K562 (cell line): ENCODE data around the gene RGS14. TPM values are rescaled to one million over a fixed set of nuclear protein-coding genes. Genes with fewer than 3 reads are reported as not detected.

ENCODE experiments used
- ATAC-seq: fragments of 200-7000 bp; cut with Tn5 transposase; 3 replicates; pipeline ENCODE4 v1.9.1; 2020; ENCODE audit warnings: moderate library complexity
- BruUV-seq: library from RNA; stranded (reverse); fragments of 400-500 nt; replicated peaks from 2 replicates; lab custom pipeline; 2021; lab: Mats Ljungman, UMichigan
- CTCF ChIA-PET: fragments of 300-600 bp; formaldehyde crosslinking; extraction: SDS; loops from one replicate; lab custom pipeline; 2021; ENCODE audit warnings: low intra/inter-chr PET ratio; lab: Yijun Ruan, JAX
- POLR2A ChIA-PET: fragments of 300-600, 350-650 bp; sonication (Branson Sonifier 250); formaldehyde crosslinking; extraction: SDS; loops from one replicate; lab custom pipeline; 2021; ENCODE audit warnings: antibody characterized with exemption, inconsistent platforms; lab: Yijun Ruan, JAX
- DNase-seq, 4 experiments: peaks; one replicate each; pipeline versions ENCODE4 v3.0.0 to v3.0.0-alpha.2; 2011 to 2018; ENCODE audit warnings: low spot score in 3 of 4, mixed read lengths in 3 of 4; ENCODE audit errors: extremely low read depth in 1 of 4
- FAIRE-seq: peaks from 2 replicates; lab custom pipeline; 2011; peaks lifted over from hg19 to GRCh38; lab: Jason Lieb, UNC
- H2AFZ ChIP-seq: 2 replicates; pipeline ENCODE4 v1.6.0; 2011; ENCODE audit warnings: low read depth, low read length, control low read depth, inconsistent platforms
- H3K27ac ChIP-seq: fragments of 200-600 bp; 3 replicates; pipeline ENCODE4 v1.8.0; 2011; ENCODE audit warnings: low read depth, mild to moderate bottlenecking, control low read depth, inconsistent platforms, low read length, moderate library complexity, mixed read lengths; ENCODE audit errors: extremely low read depth
- H3K27me3 ChIP-seq, 2 experiments: fragments of 300-600 bp in 1 of 2; 2 replicates in 1 of 2; 3 replicates in 1 of 2; pipeline versions ENCODE4 v1.6.0 to v1.8.0; 2011; ENCODE audit warnings: inconsistent platforms in 2 of 2, low read length in 2 of 2, mild to moderate bottlenecking in 1 of 2, mixed read lengths in 1 of 2, moderate library complexity in 1 of 2; ENCODE audit not compliant: control insufficient read depth in 2 of 2, insufficient read depth in 2 of 2
- H3K36me3 ChIP-seq: fragments of 300-600 bp; 3 replicates; pipeline ENCODE4 v1.8.0; 2011; ENCODE audit warnings: mild to moderate bottlenecking, low read length, inconsistent platforms; ENCODE audit not compliant: control insufficient read depth, insufficient read depth
- H3K4me1 ChIP-seq, 2 experiments: fragments of 200-600 bp in 1 of 2; replicated peaks in 1 of 2; 2 replicates in 1 of 2; 3 replicates in 1 of 2; pipeline versions ENCODE4 v1.5.1 to v1.8.0; 2011; ENCODE audit warnings: inconsistent platforms in 2 of 2, low read length in 2 of 2, mild to moderate bottlenecking in 1 of 2, mixed read lengths in 1 of 2, moderate library complexity in 1 of 2; ENCODE audit not compliant: control insufficient read depth in 2 of 2, insufficient read depth in 2 of 2
- H3K4me2 ChIP-seq: 2 replicates; pipeline ENCODE4 v1.6.1; 2011; ENCODE audit warnings: low read length, control low read depth, inconsistent platforms, mixed read lengths; ENCODE audit not compliant: insufficient read depth
- H3K4me3 ChIP-seq: fragments of 200-600 bp; sonication (generic), shearing (Covaris generic); 2 replicates; pipeline ENCODE4 v1.5.1; 2016; ENCODE audit warnings: control low read depth, inconsistent platforms
- H3K79me2 ChIP-seq: fragments of 200-600 bp; 3 replicates; pipeline ENCODE4 v1.8.0; 2011; ENCODE audit warnings: low read length, inconsistent platforms; ENCODE audit not compliant: control insufficient read depth, insufficient read depth
- H3K9ac ChIP-seq, 2 experiments: 2 replicates each; pipeline versions ENCODE4 v1.6.0 to v1.6.1; 2011; ENCODE audit warnings: low read depth in 2 of 2, low read length in 2 of 2, control low read depth in 1 of 2, inconsistent platforms in 1 of 2, mild to moderate bottlenecking in 1 of 2, mixed read lengths in 1 of 2; ENCODE audit not compliant: insufficient read depth in 1 of 2
- H3K9me1 ChIP-seq: one replicate; pipeline ENCODE4 v1.6.0; 2011; ENCODE audit warnings: inconsistent platforms, mild to moderate bottlenecking, low read length, moderate library complexity; ENCODE audit not compliant: control insufficient read depth, insufficient read depth
- H3K9me3 ChIP-seq: replicated peaks from 2 replicates; pipeline ENCODE4 v1.5.1; 2011; ENCODE audit warnings: low read depth, low read length, inconsistent platforms; ENCODE audit not compliant: control insufficient read depth, insufficient read depth
- H4K20me1 ChIP-seq: replicated peaks from 2 replicates; pipeline ENCODE4 v1.6.1; 2011; ENCODE audit warnings: low read length, inconsistent platforms, mixed read lengths; ENCODE audit not compliant: control insufficient read depth, insufficient read depth
- MYNN ChIP-seq, 2 experiments: sonication (generic); formaldehyde crosslinking in 1 of 2; IDR thresholded peaks; 2 replicates each; pipeline versions ENCODE4 v1.5.0 to v1.6.1; 2016 to 2020; ENCODE audit warnings: antibody characterized with exemption in 1 of 2, missing genetic modification reagents in 1 of 2
- SPI1 ChIP-seq: IDR thresholded peaks from 2 replicates; pipeline ENCODE4 v1.6.1; 2011; ENCODE audit warnings: low read depth, low read length, control low read depth, borderline replicate concordance
- SUPT5H ChIP-seq: fragments of 450-650 bp; IDR thresholded peaks from 2 replicates; pipeline ENCODE4 v1.6.1; 2016
- ZNF311 ChIP-seq: fragments of 250-450 bp; sonication (Bioruptor Pico); IDR thresholded peaks from 2 replicates; pipeline ENCODE4 v1.4.0; 2020; ENCODE audit warnings: mild to moderate bottlenecking, moderate library complexity
- WGBS: fragments of 100-300 bp; shearing (Covaris generic); methylation state at CpG from one replicate; pipeline ENCODE4 v1.1.6; 2016; ENCODE audit warnings: low coverage, mixed read lengths; ENCODE audit not compliant: insufficient coverage; ENCODE audit errors: missing lambda C conversion rate; 5-methylcytosine and 5-hydroxymethylcytosine counted together
- in situ Hi-C: fragments of 300-500 bp; cut with MboI; formaldehyde crosslinking; loops from 4 replicates; pipeline ENCODE4 v1.15.0; 2018; ENCODE audit warnings: inconsistent platforms, mixed read lengths
- intact Hi-C: fragments of 100-400 bp; cut with micrococcal nuclease; formaldehyde crosslinking; loops from 2 replicates; pipeline ENCODE4 v1.14.2; 2022
- polyA plus RNA-seq, 8 experiments: library from polyadenylated mRNA; depleted of rRNA in 4 of 8; stranded (reverse) in 5 of 8; unstranded in 3 of 8; fragments of >200 nt; fragmentation: Nextera tagmentation in 2 of 8; fragmentation: Illumina TruSeq in 1 of 8; extraction: Ambion mirVana in 2 of 8; extraction: Trizol in 1 of 8; gene quantifications; 2 replicates each; pipeline versions ENCODE4 v1.2.1 to v1.2.3, GENCODE V29; 2011 to 2014; ENCODE audit warnings: inconsistent platforms in 1 of 8, missing spikeins in 1 of 8
- total RNA-seq, 7 experiments: library from RNA; depleted of rRNA in 6 of 7; stranded (reverse); fragments of >200 nt in 6 of 7; fragmentation: Illumina TruSeq in 2 of 7; extraction: Trizol in 2 of 7; gene quantifications; 2 replicates each; pipeline versions ENCODE4 v1.2.1 to v1.2.3, GENCODE V29; 2011 to 2021; ENCODE audit warnings: low replicate concordance in 1 of 7

The RGS14 gene
- total and polyA plus RNA-seq, 9 of the 15 experiments (the other 6 are each of a cell fraction or from before 2014, with no cell fraction given): 0.28 to 75.9 (median 34.5) TPM

DNA sequence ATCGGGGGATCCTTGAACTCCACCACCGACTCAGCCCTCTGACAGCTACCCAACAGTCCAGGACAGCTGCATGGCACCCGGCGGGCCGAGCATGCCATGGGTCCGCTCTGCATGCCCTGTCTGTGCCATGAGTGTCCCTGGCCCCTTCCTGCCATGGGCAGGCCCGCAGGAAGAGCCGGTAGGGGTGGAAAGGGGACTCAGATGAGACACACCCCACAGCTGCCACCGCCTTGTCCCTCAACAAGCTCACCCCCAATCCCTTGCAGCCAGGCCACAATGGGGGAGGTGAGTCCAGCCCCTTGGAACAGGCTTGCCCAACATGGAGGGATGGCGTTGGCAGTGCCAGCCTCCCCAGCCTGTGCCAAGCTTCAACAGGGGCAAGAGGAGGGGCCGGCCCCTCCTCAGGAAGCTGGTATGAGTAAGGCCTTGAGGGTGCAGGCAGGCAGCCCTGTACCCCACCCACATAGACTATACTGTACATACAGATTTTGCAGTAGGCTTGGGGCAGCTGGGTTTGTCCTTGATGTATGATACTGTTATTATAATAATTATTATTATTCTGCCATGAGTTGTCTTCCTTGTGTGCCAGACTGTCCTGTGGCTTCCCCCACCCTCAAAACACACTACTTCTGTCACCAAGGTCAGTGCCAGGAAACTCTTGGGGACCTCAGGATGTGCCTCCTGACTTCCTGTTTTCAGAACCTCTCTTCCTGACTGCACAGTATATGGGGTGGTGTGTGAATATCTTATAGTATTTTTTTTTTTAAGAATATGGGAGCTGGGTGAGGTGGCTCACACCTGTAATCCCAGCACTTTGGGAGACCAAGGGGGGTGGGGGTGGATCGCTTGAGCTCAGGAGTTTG, 14.5 kb downstream of the RGS14 start (continued):
- peak; percentile 72 for TF ChIP-seq SPI1

DNA sequence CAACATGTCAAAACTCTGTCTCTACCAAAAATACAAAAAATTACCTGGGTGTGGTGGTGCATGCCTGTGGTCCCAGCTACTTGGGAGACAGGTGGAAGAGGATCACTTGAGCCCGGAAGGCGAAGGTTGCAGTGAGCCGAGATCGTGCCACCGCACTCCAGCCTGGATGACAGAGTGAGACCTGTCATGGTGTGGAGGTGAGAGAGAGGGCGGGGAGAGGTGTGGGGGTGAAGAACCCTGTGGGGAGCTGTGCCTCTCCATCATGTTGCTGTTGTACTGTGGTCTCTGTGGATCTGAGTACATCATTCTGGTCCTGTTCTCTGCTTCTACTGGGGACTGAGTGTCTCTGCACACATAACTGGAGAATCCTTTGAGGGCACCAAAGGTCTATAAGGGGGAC, 15.2 kb downstream of the RGS14 start:
- WGBS: 100% methylated on average over 1 of the region's 6 CpGs
- H3K9ac ChIP-seq: 0 out of 4 replicates have a peak overlapping the region, but pooled peaks of 1 of the 2 experiments have one; percentile 39
- no peak overlapping the region for H3K4me3 ChIP-seq
- peaks cover 4% of the 10 kb centered on the region for H3K9me1 ChIP-seq
- H3K4me2 ChIP-seq: no peak overlapping the region
- no peak overlapping the region for H2AFZ ChIP-seq
- CTCF ChIA-PET: no interaction called here
- peaks cover 30 to 47% of the 10 kb centered on the region in 2 experiments for H3K4me1 ChIP-seq
- intact Hi-C loops (no loop called here), in situ Hi-C loops (no loop called here)
- peaks cover 16% of the 10 kb centered on the region for H3K79me2 ChIP-seq
- POLR2A ChIA-PET: interaction anchor here (1.0 to 2.0 kb wide), 4 partner anchors 8 to 60 kb away, joined by 3 to 7 read pairs (median 4); no protein-coding TSS in a partner anchor
- peaks cover 47% of the 10 kb centered on the region; the same call in 2 of the 3 replicates for H3K36me3 ChIP-seq
- ATAC-seq: no peak
- BruUV-seq: no TSS peak
- H3K27me3 ChIP-seq: no peaks in the 10 kb centered on the region
- H3K9me3 ChIP-seq: no peaks in the 10 kb centered on the region
- FAIRE-seq: no peak
- H3K27ac ChIP-seq: no peak overlapping the region
- no peaks in the 10 kb centered on the region for H4K20me1 ChIP-seq
- TF ChIP-seq SUPT5H (0 out of 2 replicates have a peak, but pooled peaks have one; percentile 26), ZNF311 (CRISPR knock-in tag) (no peak), MYNN (IDR thresholded peaks at IDR 0.05) (no peak), MYNN (CRISPR knock-in tag; IDR thresholded peaks at IDR 0.05) (no peak)
- TF ChIP-seq, all 486 proteins: peak for 1
- DNase-seq: no peak
